Lower leg skin (tissue), 3 donors: ENCODE results near the gene KPNA3.

Experiments used
- CTCF ChIP-seq, 3 donors: fragments of 450-650 bp; IDR thresholded peaks; one replicate each; pipeline ENCODE4 v1.5.1; 2016; ENCODE audit warnings: antibody characterized with exemption in 3 of 3, mild to moderate bottlenecking in 3 of 3, moderate library complexity in 2 of 3
- POLR2A ChIP-seq, 2 donors: fragments of 450-650 bp; IDR thresholded peaks; one replicate each; pipeline ENCODE4 v1.6.1; 2016 to 2017; ENCODE audit warnings: antibody characterized with exemption in 2 of 2, mild to moderate bottlenecking in 1 of 2, moderate library complexity in 1 of 2

- no peak for TF ChIP-seq CTCF (IDR thresholded peaks at IDR 0.05)
- no peak for TF ChIP-seq POLR2A (IDR thresholded peaks at IDR 0.05)
These were observed 28.9 kb upstream of the KPNA3 start for GRCh38 chr13:49821216-49822009.
